H9 (cell line): ENCODE results near the gene EHHADH. TPM values are rescaled to one million over a fixed set of nuclear protein-coding genes. Genes with fewer than 3 reads are reported as not detected.

Experiments
- DNase-seq: peaks from one replicate; pipeline ENCODE4 v3.0.0-alpha.2; 2017
- H2AFZ ChIP-seq: one replicate; pipeline ENCODE4 v1.6.1; 2013; ENCODE audit warnings: mild to moderate bottlenecking, low read length, control low read depth, moderate library complexity
- H2AK5ac ChIP-seq: 2 replicates; pipeline ENCODE4 v1.6.1; 2013; ENCODE audit warnings: low read length, control low read depth, mixed read lengths; ENCODE audit not compliant: insufficient read length
- H2BK120ac ChIP-seq: one replicate; pipeline ENCODE4 v1.6.1; 2013; ENCODE audit warnings: low read depth, mild to moderate bottlenecking, low read length, control low read depth, inconsistent platforms; ENCODE audit not compliant: poor library complexity, severe bottlenecking
- H2BK12ac ChIP-seq: 2 replicates; pipeline ENCODE4 v1.6.1; 2013; ENCODE audit warnings: low read length, control low read depth, mixed read lengths, low read depth; ENCODE audit not compliant: insufficient read length
- H2BK15ac ChIP-seq: 2 replicates; pipeline ENCODE4 v1.6.1; 2013; ENCODE audit warnings: low read depth, low read length, control low read depth
- H2BK20ac ChIP-seq: one replicate; pipeline ENCODE4 v1.6.1; 2013; ENCODE audit warnings: low read depth, mild to moderate bottlenecking, low read length, control low read depth, inconsistent platforms; ENCODE audit not compliant: poor library complexity, severe bottlenecking
- H2BK5ac ChIP-seq: 2 replicates; pipeline ENCODE4 v1.6.1; 2013; ENCODE audit warnings: low read length, control low read depth, mixed read lengths; ENCODE audit not compliant: insufficient read length
- H3K14ac ChIP-seq: 2 replicates; pipeline ENCODE4 v1.6.1; 2013; ENCODE audit warnings: low read length, control low read depth; ENCODE audit not compliant: insufficient read depth
- H3K18ac ChIP-seq: 2 replicates; pipeline ENCODE4 v1.6.1; 2013; ENCODE audit warnings: low read depth, mild to moderate bottlenecking, mixed read lengths, low read length, control low read depth; ENCODE audit not compliant: insufficient read length
- H3K23ac ChIP-seq: 2 replicates; pipeline ENCODE4 v1.6.1; 2013; ENCODE audit warnings: low read length, control low read depth, mixed read lengths, low read depth; ENCODE audit not compliant: insufficient read length
- H3K23me2 ChIP-seq: 2 replicates; pipeline ENCODE4 v1.6.1; 2013; ENCODE audit warnings: low read depth, mild to moderate bottlenecking, mixed read lengths, low read length, control low read depth; ENCODE audit not compliant: insufficient read length, poor library complexity, severe bottlenecking
- H3K27ac ChIP-seq: 2 replicates; pipeline ENCODE4 v1.5.1; 2013; ENCODE audit warnings: low read length, control low read depth, mixed read lengths, low read depth; ENCODE audit not compliant: insufficient read length
- H3K27me3 ChIP-seq: 2 replicates; pipeline ENCODE4 v1.6.1; 2013; ENCODE audit warnings: low read length, control low read depth, inconsistent platforms; ENCODE audit not compliant: insufficient read depth
- H3K4ac ChIP-seq: 2 replicates; pipeline ENCODE4 v1.6.1; 2013; ENCODE audit warnings: low read depth, mild to moderate bottlenecking, control low read depth, inconsistent platforms, low read length, moderate library complexity
- H3K4me1 ChIP-seq: 2 replicates; pipeline ENCODE4 v1.6.1; 2013; ENCODE audit warnings: low read length, control low read depth, inconsistent platforms; ENCODE audit not compliant: insufficient read depth
- H3K4me2 ChIP-seq: 2 replicates; pipeline ENCODE4 v1.6.1; 2013; ENCODE audit warnings: low read length, control low read depth, mixed read lengths; ENCODE audit not compliant: insufficient read length, insufficient read depth
- H3K56ac ChIP-seq: 2 replicates; pipeline ENCODE4 v1.6.1; 2013; ENCODE audit warnings: low read depth, mild to moderate bottlenecking, mixed read lengths, low read length, control low read depth; ENCODE audit not compliant: insufficient read length
- H3K79me1 ChIP-seq: 2 replicates; pipeline ENCODE4 v1.6.1; 2013; ENCODE audit warnings: low read depth, mild to moderate bottlenecking, moderate library complexity, low read length, control low read depth, inconsistent platforms; ENCODE audit not compliant: insufficient read depth, poor library complexity, severe bottlenecking
- H3K79me2 ChIP-seq: 2 replicates; pipeline ENCODE4 v1.6.1; 2013; ENCODE audit warnings: low read length, control low read depth, inconsistent platforms; ENCODE audit not compliant: insufficient read depth
- H3K9ac ChIP-seq: 2 replicates; pipeline ENCODE4 v1.6.1; 2013; ENCODE audit warnings: low read length, control low read depth, mixed read lengths; ENCODE audit not compliant: insufficient read length; ENCODE audit errors: extremely low read depth
- H3K9me3 ChIP-seq: one replicate; pipeline ENCODE4 v1.6.1; 2013; ENCODE audit warnings: low read depth, low read length, inconsistent platforms; ENCODE audit not compliant: control insufficient read depth
- H3T11ph ChIP-seq: one replicate; pipeline ENCODE4 v1.6.1; 2013; ENCODE audit warnings: mild to moderate bottlenecking, low read length, control low read depth, inconsistent platforms
- H4K20me1 ChIP-seq: one replicate; pipeline ENCODE4 v1.6.1; 2013; ENCODE audit not compliant: control insufficient read depth, insufficient read length, insufficient read depth
- H4K5ac ChIP-seq: 2 replicates; pipeline ENCODE4 v1.6.1; 2013; ENCODE audit warnings: low read depth, mild to moderate bottlenecking, mixed read lengths, low read length, control low read depth; ENCODE audit not compliant: insufficient read length
- H4K8ac ChIP-seq: replicated peaks from 2 replicates; pipeline ENCODE4 v1.6.1; 2013; ENCODE audit warnings: low read length, control low read depth, mixed read lengths, low read depth; ENCODE audit not compliant: insufficient read length
- H4K91ac ChIP-seq: 2 replicates; pipeline ENCODE4 v1.6.1; 2013; ENCODE audit warnings: low read depth, mild to moderate bottlenecking, moderate library complexity, mixed read lengths, low read length, control low read depth; ENCODE audit not compliant: insufficient read length
- H3K27ac Mint-ChIP-seq, 3 experiments: 2 replicates in 2 of 3; 3 replicates in 1 of 3; pipeline ENCODE4 v1.8.0; 2020 to 2021; ENCODE audit warnings: mixed read lengths in 3 of 3, mild to moderate bottlenecking in 1 of 3, moderate library complexity in 1 of 3
- H3K27me3 Mint-ChIP-seq: 2 replicates; pipeline ENCODE4 v1.8.0; 2021; ENCODE audit warnings: low read depth, mild to moderate bottlenecking, moderate library complexity, mixed read lengths
- H3K36me3 Mint-ChIP-seq, 3 experiments: 2 replicates in 2 of 3; 3 replicates in 1 of 3; pipeline ENCODE4 v1.8.0; 2020 to 2021; ENCODE audit warnings: low read depth in 3 of 3, mixed read lengths in 3 of 3; ENCODE audit not compliant: insufficient read depth in 1 of 3
- H3K4me1 Mint-ChIP-seq, 2 experiments: 2 replicates each; pipeline ENCODE4 v1.8.0; 2020; ENCODE audit warnings: mixed read lengths in 2 of 2
- H3K4me3 Mint-ChIP-seq, 2 experiments: 2 replicates in 1 of 2; 3 replicates in 1 of 2; pipeline ENCODE4 v1.8.0; 2020 to 2021; ENCODE audit warnings: mild to moderate bottlenecking in 2 of 2, mixed read lengths in 2 of 2, moderate library complexity in 1 of 2
- H3K9me3 Mint-ChIP-seq, 2 experiments: 2 replicates in 1 of 2; 3 replicates in 1 of 2; pipeline ENCODE4 v1.8.0; 2020; ENCODE audit warnings: mild to moderate bottlenecking in 2 of 2, mixed read lengths in 2 of 2, moderate library complexity in 1 of 2
- CTCF ChIP-seq: fragments of 200-600 bp; sonication (generic); conservative IDR thresholded peaks from 3 replicates; pipeline ENCODE4 v1.8.0; 2021; ENCODE audit warnings: antibody characterized with exemption, mild to moderate bottlenecking
- total RNA-seq: library from RNA; stranded (reverse); gene quantifications from 2 replicates; pipeline ENCODE4 v1.2.1, GENCODE V29; 2021

The EHHADH gene
- total RNA-seq, 1 experiment from 2014 or later = 2.1 TPM

- no peak overlapping the region for H3K27ac Mint-ChIP-seq
- H2BK20ac ChIP-seq = no peak overlapping the region
- no peak overlapping the region for H3K9ac ChIP-seq
These were observed 16.9 kb downstream of the EHHADH start for GRCh38 chr3:185236969-185237368.

More at GRCh38 chr3:185236969-185237368, 16.9 kb downstream of the EHHADH start:
- Histone ChIP-seq H2BK120ac (no peak overlapping the region), H3K18ac (no peak overlapping the region), H3K27me3 (no peaks in the 10 kb centered on the region), H2AFZ (no peak overlapping the region), H3K79me2 (no peaks in the 10 kb centered on the region), H3K27ac (no peak overlapping the region), H2BK12ac (no peak overlapping the region), H3K4me1 (no peaks in the 10 kb centered on the region), H3K79me1 (no peaks in the 10 kb centered on the region), H4K20me1 (no peaks in the 10 kb centered on the region), H3K23me2 (no peaks in the 10 kb centered on the region), H2AK5ac (no peak overlapping the region), H2BK5ac (no peak overlapping the region), H2BK15ac (no peak overlapping the region), H4K8ac (no peak overlapping the region), H4K5ac (no peak overlapping the region), H3K4ac (no peak overlapping the region), H3K9me3 (no peaks in the 10 kb centered on the region), H3T11ph (no peak overlapping the region), H3K23ac (no peak overlapping the region), H3K4me2 (no peak overlapping the region), H3K56ac (no peak overlapping the region), H4K91ac (no peak overlapping the region), H3K14ac (no peak overlapping the region)
- Mint-ChIP-seq H3K36me3 (peaks cover 0 to 6% (median 2%) of the 10 kb centered on the region in 3 experiments; a peak in 4 of 7 replicates), H3K4me3 (no peak overlapping the region), H3K27me3 (peaks cover 4% of the 10 kb centered on the region; the same call in 1 of the 2 replicates), H3K4me1 (no peaks in the 10 kb centered on the region), H3K9me3 (peaks cover 22 to 24% of the 10 kb centered on the region in 2 experiments)
- TF ChIP-seq CTCF = no peak
- DNase-seq = no peak
